K562 (cell line): ENCODE results near the gene CMBL.
A peak's percentile ranks its signal among the peaks of the same experiment; 100 is the strongest.

ENCODE experiments used
- FOXM1 ChIP-seq, 2 experiments: fragments of 450-650 bp in 1 of 2; sonication (generic) in 1 of 2; formaldehyde crosslinking in 1 of 2; IDR thresholded peaks; 2 replicates each; pipeline versions ENCODE4 v1.6.1 to v1.9.0; 2017 to 2022; ENCODE audit warnings: low read depth in 2 of 2, mild to moderate bottlenecking in 2 of 2, missing genetic modification reagents in 1 of 2, moderate library complexity in 1 of 2
- SRSF9 ChIP-seq: fragments of 200-400 bp; formaldehyde crosslinking; IDR thresholded peaks from 2 replicates; pipeline ENCODE4 v1.6.1; 2017; ENCODE audit warnings: low read depth, low read length, borderline replicate concordance
- ZNF124 ChIP-seq: sonication (generic); formaldehyde crosslinking; IDR thresholded peaks from 2 replicates; pipeline ENCODE4 v1.8.1; 2022; ENCODE audit warnings: missing genetic modification reagents
- ZNF175 ChIP-seq: fragments of 200-800 bp; sonication (Bioruptor generic); IDR thresholded peaks from 2 replicates; pipeline ENCODE4 v1.6.1; 2016; ENCODE audit warnings: low read depth, mild to moderate bottlenecking, missing genetic modification characterization, missing compliant biosample characterization
- ZNF23 ChIP-seq: fragments of 250-450 bp; sonication (Bioruptor Pico); IDR thresholded peaks from 2 replicates; pipeline ENCODE4 v1.4.0; 2020; ENCODE audit warnings: mild to moderate bottlenecking

- TF ChIP-seq FOXM1 (IDR thresholded peaks at IDR 0.05; ENCODE audit: low read depth) = no peak
- no peak for TF ChIP-seq FOXM1 (CRISPR knock-in tag; IDR thresholded peaks at IDR 0.05; ENCODE audit: low read depth)
- TF ChIP-seq ZNF23 (CRISPR knock-in tag) = no peak
- no peak for TF ChIP-seq SRSF9
- TF ChIP-seq ZNF175 (CRISPR knock-in tag) = peak; percentile 35; the same call in 1 of the 2 replicates
- TF ChIP-seq ZNF124 (CRISPR knock-in tag) = no peak
Observed at GRCh38 chr5:10301842-10302610, 5.7 kb downstream of the CMBL start.
